Activated naive CD8-positive, alpha-beta T cell (primary cell): ENCODE results near the gene STOX2.

Source experiments
- H3K27ac Mint-ChIP-seq: one replicate; pipeline ENCODE4 v1.8.0; 2021; ENCODE audit warnings: mixed read lengths
- H3K27me3 Mint-ChIP-seq: one replicate; pipeline ENCODE4 v1.8.0; 2021; ENCODE audit warnings: mixed read lengths
- H3K36me3 Mint-ChIP-seq: one replicate; pipeline ENCODE4 v1.8.0; 2021; ENCODE audit warnings: mixed read lengths
- H3K4me1 Mint-ChIP-seq: one replicate; pipeline ENCODE4 v1.8.0; 2021; ENCODE audit warnings: low read depth, mixed read lengths
- H3K4me3 Mint-ChIP-seq: one replicate; pipeline ENCODE4 v1.8.0; 2021; ENCODE audit warnings: mild to moderate bottlenecking, mixed read lengths
- H3K9me3 Mint-ChIP-seq: one replicate; pipeline ENCODE4 v1.8.0; 2021; ENCODE audit warnings: low read depth, mixed read lengths

Gene STOX2

GRCh38 chr4:183977707-183978106 lies 72.6 kb downstream of the STOX2 start:
- H3K9me3 Mint-ChIP-seq = peaks cover 14% of the 10 kb centered on the region
- H3K27me3 Mint-ChIP-seq = no peaks in the 10 kb centered on the region
- no peaks in the 10 kb centered on the region for H3K36me3 Mint-ChIP-seq
- no peaks in the 10 kb centered on the region for H3K4me1 Mint-ChIP-seq
- no peak overlapping the region for H3K4me3 Mint-ChIP-seq
- H3K27ac Mint-ChIP-seq = no peak overlapping the region

- no peaks in the 10 kb centered on the region for H3K36me3 Mint-ChIP-seq
- no peaks in the 10 kb centered on the region for H3K27me3 Mint-ChIP-seq
- H3K4me3 Mint-ChIP-seq = no peak overlapping the region
- no peaks in the 10 kb centered on the region for H3K9me3 Mint-ChIP-seq
- no peaks in the 10 kb centered on the region for H3K4me1 Mint-ChIP-seq
- H3K27ac Mint-ChIP-seq = no peak overlapping the region
These were observed 79.5 kb downstream of the STOX2 start for GRCh38 chr4:183984566-183984965.

GRCh38 chr4:183985786-183986185 lies 80.7 kb downstream of the STOX2 start:
- H3K9me3 Mint-ChIP-seq = no peaks in the 10 kb centered on the region
- no peaks in the 10 kb centered on the region for H3K4me1 Mint-ChIP-seq
- no peak overlapping the region for H3K4me3 Mint-ChIP-seq
- H3K27ac Mint-ChIP-seq = no peak overlapping the region
- H3K27me3 Mint-ChIP-seq = no peaks in the 10 kb centered on the region
- no peaks in the 10 kb centered on the region for H3K36me3 Mint-ChIP-seq

- Mint-ChIP-seq H3K9me3 (no peaks in the 10 kb centered on the region), H3K4me1 (no peaks in the 10 kb centered on the region), H3K27ac (no peak overlapping the region), H3K4me3 (no peak overlapping the region), H3K27me3 (no peaks in the 10 kb centered on the region), H3K36me3 (no peaks in the 10 kb centered on the region)
These were observed 81.3 kb downstream of the STOX2 start for GRCh38 chr4:183986291-183986970.

GRCh38 chr4:183986971-183987946 lies 82.2 kb downstream of the STOX2 start:
- Mint-ChIP-seq H3K4me1 (no peaks in the 10 kb centered on the region), H3K27me3 (no peaks in the 10 kb centered on the region), H3K4me3 (no peak overlapping the region), H3K27ac (no peak overlapping the region), H3K36me3 (no peaks in the 10 kb centered on the region), H3K9me3 (no peaks in the 10 kb centered on the region)

- Mint-ChIP-seq H3K4me3 (no peak overlapping the region), H3K9me3 (no peaks in the 10 kb centered on the region), H3K27ac (no peak overlapping the region), H3K4me1 (no peaks in the 10 kb centered on the region), H3K27me3 (no peaks in the 10 kb centered on the region), H3K36me3 (no peaks in the 10 kb centered on the region)
These were observed 82.9 kb downstream of the STOX2 start for GRCh38 chr4:183987987-183988392.

- H3K36me3 Mint-ChIP-seq = no peaks in the 10 kb centered on the region
- H3K9me3 Mint-ChIP-seq = no peaks in the 10 kb centered on the region
- H3K4me3 Mint-ChIP-seq = no peak overlapping the region
- H3K27me3 Mint-ChIP-seq = no peaks in the 10 kb centered on the region
- no peak overlapping the region for H3K27ac Mint-ChIP-seq
- no peaks in the 10 kb centered on the region for H3K4me1 Mint-ChIP-seq
These were observed 83.8 kb downstream of the STOX2 start for GRCh38 chr4:183988874-183989273.

- no peaks in the 10 kb centered on the region for H3K36me3 Mint-ChIP-seq
- H3K4me1 Mint-ChIP-seq = no peaks in the 10 kb centered on the region
- H3K27me3 Mint-ChIP-seq = no peaks in the 10 kb centered on the region
- no peaks in the 10 kb centered on the region for H3K9me3 Mint-ChIP-seq
- H3K4me3 Mint-ChIP-seq = no peak overlapping the region
- H3K27ac Mint-ChIP-seq = no peak overlapping the region
These were observed 84.4 kb downstream of the STOX2 start for GRCh38 chr4:183989461-183989860.

- Mint-ChIP-seq H3K9me3 (no peaks in the 10 kb centered on the region), H3K36me3 (no peaks in the 10 kb centered on the region)
These were observed 84.8 kb downstream of the STOX2 start for GRCh38 chr4:183989931-183990330.

GRCh38 chr4:183993676-183994075 lies 88.6 kb downstream of the STOX2 start:
- Mint-ChIP-seq H3K27ac (no peak overlapping the region), H3K27me3 (no peaks in the 10 kb centered on the region), H3K4me1 (no peaks in the 10 kb centered on the region), H3K4me3 (no peak overlapping the region), H3K36me3 (no peaks in the 10 kb centered on the region), H3K9me3 (no peaks in the 10 kb centered on the region)

More at GRCh38 chr4:183989931-183990330, 84.8 kb downstream of the STOX2 start:
- Mint-ChIP-seq H3K27ac (no peak overlapping the region), H3K4me3 (no peak overlapping the region), H3K27me3 (no peaks in the 10 kb centered on the region), H3K4me1 (no peaks in the 10 kb centered on the region)

- H3K4me1 Mint-ChIP-seq = no peaks in the 10 kb centered on the region
- no peak overlapping the region for H3K27ac Mint-ChIP-seq
- no peak overlapping the region for H3K4me3 Mint-ChIP-seq
- H3K36me3 Mint-ChIP-seq = no peaks in the 10 kb centered on the region
- H3K9me3 Mint-ChIP-seq = no peaks in the 10 kb centered on the region
- H3K27me3 Mint-ChIP-seq = no peaks in the 10 kb centered on the region
These were observed 90.5 kb downstream of the STOX2 start for GRCh38 chr4:183995570-183995969.

GRCh38 chr4:183996868-183997267 lies 91.8 kb downstream of the STOX2 start:
- Mint-ChIP-seq H3K36me3 (no peaks in the 10 kb centered on the region), H3K4me3 (no peak overlapping the region), H3K27me3 (no peaks in the 10 kb centered on the region), H3K27ac (no peak overlapping the region), H3K9me3 (no peaks in the 10 kb centered on the region), H3K4me1 (no peaks in the 10 kb centered on the region)

- Mint-ChIP-seq H3K27me3 (no peaks in the 10 kb centered on the region), H3K36me3 (no peaks in the 10 kb centered on the region), H3K9me3 (no peaks in the 10 kb centered on the region), H3K4me1 (no peaks in the 10 kb centered on the region), H3K4me3 (no peak overlapping the region), H3K27ac (no peak overlapping the region)
These were observed 94.3 kb downstream of the STOX2 start for GRCh38 chr4:183999435-183999834.

GRCh38 chr4:184000457-184001396 lies 95.6 kb downstream of the STOX2 start:
- Mint-ChIP-seq H3K27me3 (no peaks in the 10 kb centered on the region), H3K4me3 (no peak overlapping the region), H3K27ac (no peak overlapping the region), H3K9me3 (no peaks in the 10 kb centered on the region), H3K36me3 (no peaks in the 10 kb centered on the region), H3K4me1 (no peaks in the 10 kb centered on the region)
